ENCODE data around the gene TMEM168. TPM values are rescaled to one million over a fixed set of nuclear protein-coding genes. Genes with fewer than 3 reads are reported as not detected.

The TMEM168 gene
- total RNA-seq, 1 experiment from 2014 or later: 13.9 TPM

- no peak overlapping the region for H4K5ac ChIP-seq (ENCODE audit: insufficient read length, low read depth, low read length)
- H3K23ac ChIP-seq (ENCODE audit: insufficient read length, low read depth, low read length): no peak overlapping the region
- no peaks in the 10 kb centered on the region for H3K27me3 ChIP-seq (ENCODE audit: insufficient read depth, low read length)
- no peak overlapping the region for H3K14ac ChIP-seq (ENCODE audit: insufficient read depth, low read length)
- H2AK5ac ChIP-seq (ENCODE audit: insufficient read length, low read length): no peak overlapping the region
- no peak overlapping the region for H3K56ac ChIP-seq (ENCODE audit: insufficient read length, low read depth, low read length)
- H3K9me3 ChIP-seq (ENCODE audit: control insufficient read depth, low read depth, low read length): no peaks in the 10 kb centered on the region
- no peak for DNase-seq
- no peak overlapping the region for H3T11ph ChIP-seq (ENCODE audit: low read length)
- H3K79me2 ChIP-seq (ENCODE audit: insufficient read depth, low read length): no peaks in the 10 kb centered on the region
- no peaks in the 10 kb centered on the region for H3K9me3 Mint-ChIP-seq
- H2BK120ac ChIP-seq (ENCODE audit: low read depth, low read length, poor library complexity, severe bottlenecking): no peak overlapping the region
- no CpG with 5 or more reads among the region's 2 CpGs for WGBS (ENCODE audit: extremely low coverage, insufficient read length, low lambda C conversion rate)
- H2BK20ac ChIP-seq (ENCODE audit: low read depth, low read length, poor library complexity, severe bottlenecking): no peak overlapping the region
- H4K8ac ChIP-seq (replicated peaks; ENCODE audit: insufficient read length, low read depth, low read length): no peak overlapping the region
- H4K20me1 ChIP-seq (ENCODE audit: control insufficient read depth, insufficient read depth, insufficient read length): no peaks in the 10 kb centered on the region
- no peaks in the 10 kb centered on the region for H3K79me1 ChIP-seq (ENCODE audit: insufficient read depth, low read depth, low read length, poor library complexity, severe bottlenecking)
- H2BK12ac ChIP-seq (ENCODE audit: insufficient read length, low read depth, low read length): no peak overlapping the region
- H3K36me3 Mint-ChIP-seq (ENCODE audit: insufficient read depth in 1 of 3, low read depth in 3 of 3): no peaks in the 10 kb centered on the region
- H3K4me1 ChIP-seq (ENCODE audit: insufficient read depth, low read length): no peaks in the 10 kb centered on the region
- peaks cover 2 to 5% of the 10 kb centered on the region in 2 experiments; a peak in 1 of 4 replicates for H3K4me1 Mint-ChIP-seq
- no peak overlapping the region for H3K9ac ChIP-seq (ENCODE audit: extremely low read depth, insufficient read length, low read length)
- H3K4me2 ChIP-seq (ENCODE audit: insufficient read depth, insufficient read length, low read length): no peak overlapping the region
- no peak overlapping the region for H4K91ac ChIP-seq (ENCODE audit: insufficient read length, low read depth, low read length)
- H2AFZ ChIP-seq (ENCODE audit: low read length): no peak overlapping the region
- H2BK15ac ChIP-seq (ENCODE audit: low read depth, low read length): no peak overlapping the region
- H3K4me3 Mint-ChIP-seq: no peak overlapping the region
- no peak overlapping the region for H3K4ac ChIP-seq (ENCODE audit: low read depth, low read length)
- no peaks in the 10 kb centered on the region for H3K23me2 ChIP-seq (ENCODE audit: insufficient read length, low read depth, low read length, poor library complexity, severe bottlenecking)
- no peak overlapping the region for H3K18ac ChIP-seq (ENCODE audit: insufficient read length, low read depth, low read length)
- H3K27ac Mint-ChIP-seq: no peak overlapping the region
- H3K27me3 Mint-ChIP-seq (ENCODE audit: low read depth): no peaks in the 10 kb centered on the region
- TF ChIP-seq CTCF (conservative IDR thresholded peaks at IDR 0.05): no peak
- no peak overlapping the region for H3K27ac ChIP-seq (ENCODE audit: insufficient read length, low read depth, low read length)
- no peak overlapping the region for H2BK5ac ChIP-seq (ENCODE audit: insufficient read length, low read length)
Measured at GRCh38 chr7:112757337-112757736, 32.9 kb downstream of the TMEM168 start.
